SK-N-SH (cell line): ENCODE measurements around the gene NFKBIE.

Source experiments
- EP300 ChIP-seq, 2 experiments: IDR thresholded peaks; 2 replicates each; pipeline versions ENCODE4 v1.4.0 to v1.6.1; 2012; ENCODE audit warnings: borderline replicate concordance in 1 of 2, low read depth in 1 of 2, low read length in 1 of 2
- EZH2phosphoT487 ChIP-seq: fragments of 200-600 bp; sonication (generic); IDR thresholded peaks from 2 replicates; pipeline ENCODE4 v1.6.1; 2017; ENCODE audit warnings: low read depth, mixed run types, mild to moderate bottlenecking, antibody characterized with exemption, moderate library complexity, borderline replicate concordance
- YY1 ChIP-seq: IDR thresholded peaks from 2 replicates; pipeline ENCODE4 v1.4.0; 2012; ENCODE audit warnings: low read depth, mild to moderate bottlenecking
- TF ChIP-seq, protein P1 (sequence below): IDR thresholded peaks from 2 replicates; pipeline ENCODE4 v1.6.1; 2012; ENCODE audit warnings: mild to moderate bottlenecking, low read depth, low read length, moderate library complexity

GRCh38 chr6:44220913-44221290, 44.4 kb downstream of the NFKBIE start:
- no peak for TF ChIP-seq EP300 (IDR thresholded peaks at IDR 0.05; ENCODE audit: borderline replicate concordance in 1 of 2, low read depth in 1 of 2, low read length in 1 of 2)
- no peak for TF ChIP-seq YY1
- no peak for TF ChIP-seq EZH2phosphoT487
- TF ChIP-seq, protein P1, sequence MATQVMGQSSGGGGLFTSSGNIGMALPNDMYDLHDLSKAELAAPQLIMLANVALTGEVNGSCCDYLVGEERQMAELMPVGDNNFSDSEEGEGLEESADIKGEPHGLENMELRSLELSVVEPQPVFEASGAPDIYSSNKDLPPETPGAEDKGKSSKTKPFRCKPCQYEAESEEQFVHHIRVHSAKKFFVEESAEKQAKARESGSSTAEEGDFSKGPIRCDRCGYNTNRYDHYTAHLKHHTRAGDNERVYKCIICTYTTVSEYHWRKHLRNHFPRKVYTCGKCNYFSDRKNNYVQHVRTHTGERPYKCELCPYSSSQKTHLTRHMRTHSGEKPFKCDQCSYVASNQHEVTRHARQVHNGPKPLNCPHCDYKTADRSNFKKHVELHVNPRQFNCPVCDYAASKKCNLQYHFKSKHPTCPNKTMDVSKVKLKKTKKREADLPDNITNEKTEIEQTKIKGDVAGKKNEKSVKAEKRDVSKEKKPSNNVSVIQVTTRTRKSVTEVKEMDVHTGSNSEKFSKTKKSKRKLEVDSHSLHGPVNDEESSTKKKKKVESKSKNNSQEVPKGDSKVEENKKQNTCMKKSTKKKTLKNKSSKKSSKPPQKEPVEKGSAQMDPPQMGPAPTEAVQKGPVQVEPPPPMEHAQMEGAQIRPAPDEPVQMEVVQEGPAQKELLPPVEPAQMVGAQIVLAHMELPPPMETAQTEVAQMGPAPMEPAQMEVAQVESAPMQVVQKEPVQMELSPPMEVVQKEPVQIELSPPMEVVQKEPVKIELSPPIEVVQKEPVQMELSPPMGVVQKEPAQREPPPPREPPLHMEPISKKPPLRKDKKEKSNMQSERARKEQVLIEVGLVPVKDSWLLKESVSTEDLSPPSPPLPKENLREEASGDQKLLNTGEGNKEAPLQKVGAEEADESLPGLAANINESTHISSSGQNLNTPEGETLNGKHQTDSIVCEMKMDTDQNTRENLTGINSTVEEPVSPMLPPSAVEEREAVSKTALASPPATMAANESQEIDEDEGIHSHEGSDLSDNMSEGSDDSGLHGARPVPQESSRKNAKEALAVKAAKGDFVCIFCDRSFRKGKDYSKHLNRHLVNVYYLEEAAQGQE, result no peak
